ENCODE results near the gene PHLDA3.

Gene PHLDA3

GRCh38 chr1:201468844-201469644 is at the start of gene PHLDA3:
Gene PHLDA3 (minus strand): TSS chr1:201469188. CDS start chr1:201468786, 402 bp downstream.
- DNase-seq (ENCODE audit: low read depth) = no peak

DNA sequence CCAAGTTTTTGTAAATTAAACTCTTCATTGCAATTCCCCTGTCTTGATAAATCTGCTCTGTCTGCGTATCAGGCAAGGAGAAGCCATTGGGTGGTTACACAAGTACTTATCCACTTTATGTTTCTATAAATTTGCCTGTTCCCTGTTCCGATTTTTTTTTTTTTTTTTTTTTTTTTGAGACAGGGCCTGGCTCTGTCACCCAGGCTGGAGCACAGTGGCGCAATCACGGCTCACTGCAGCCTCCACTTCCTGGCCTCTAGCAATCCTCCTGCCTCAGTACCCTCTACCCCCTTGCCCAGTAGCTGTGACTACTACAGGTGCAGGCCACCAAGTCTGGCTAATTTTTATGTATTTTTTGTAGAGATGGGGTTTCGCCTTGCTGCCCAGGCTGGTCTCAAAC is 49.1 kb upstream of the PHLDA3 start:
- no peak for DNase-seq (ENCODE audit: low read depth)

- DNase-seq (ENCODE audit: low read depth) = no peak
Measured at GRCh38 chr1:201517631-201518030, 48.6 kb upstream of the PHLDA3 start.

DNA sequence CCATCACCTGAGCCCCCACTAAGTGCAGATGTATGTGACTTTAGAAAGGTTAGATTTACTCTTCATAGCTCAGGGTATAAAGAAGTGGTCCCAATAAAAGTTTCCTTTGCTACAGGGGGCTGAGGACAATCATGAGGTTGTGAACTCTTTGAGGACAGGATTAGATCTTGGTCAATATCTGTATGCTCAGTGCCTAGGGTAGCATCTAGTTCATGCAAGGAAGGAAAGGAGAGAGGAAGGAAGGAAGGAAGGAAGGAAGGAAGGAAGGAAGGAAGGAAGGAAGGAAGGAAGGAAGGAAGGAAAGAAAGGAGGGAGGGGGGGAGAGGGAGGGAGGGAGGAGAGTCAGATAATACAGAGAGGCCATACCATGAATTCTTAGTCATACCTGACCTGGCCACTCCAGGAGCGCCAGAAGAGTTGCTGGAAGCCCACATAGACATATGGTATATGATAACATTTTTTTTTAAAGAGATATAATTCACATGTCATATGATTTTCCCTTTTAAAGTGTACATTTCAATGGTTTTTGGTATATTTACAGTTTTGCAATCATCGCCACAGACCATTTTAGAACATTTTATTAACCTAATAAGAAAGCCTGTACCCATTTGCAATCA is 47.6 kb upstream of the PHLDA3 start:
- DNase-seq (ENCODE audit: low read depth) = no peak

DNA sequence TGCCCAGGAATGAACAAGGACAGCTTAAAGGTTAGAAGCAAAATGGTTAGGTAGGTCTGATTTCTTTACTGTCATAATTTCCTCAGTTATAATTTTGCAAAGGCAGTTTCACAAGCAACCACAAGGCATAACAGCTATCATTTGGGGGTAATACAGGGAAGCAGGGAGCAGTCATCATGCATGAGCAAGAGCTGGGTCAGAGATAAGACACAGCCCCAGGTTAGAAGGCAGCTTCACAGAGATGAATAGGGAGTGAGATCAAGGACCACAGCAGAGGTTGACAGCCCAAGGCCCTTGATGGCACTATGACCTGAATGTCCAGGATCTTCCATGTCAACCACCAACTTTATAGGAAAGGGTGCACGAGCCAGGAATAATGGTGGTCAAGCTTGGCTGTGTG is 46.9 kb upstream of the PHLDA3 start:
- no peak for DNase-seq (ENCODE audit: low read depth)

GRCh38 chr1:201515062-201515750 is 46.2 kb upstream of the PHLDA3 start:
- no peak for DNase-seq (ENCODE audit: low read depth)

DNA sequence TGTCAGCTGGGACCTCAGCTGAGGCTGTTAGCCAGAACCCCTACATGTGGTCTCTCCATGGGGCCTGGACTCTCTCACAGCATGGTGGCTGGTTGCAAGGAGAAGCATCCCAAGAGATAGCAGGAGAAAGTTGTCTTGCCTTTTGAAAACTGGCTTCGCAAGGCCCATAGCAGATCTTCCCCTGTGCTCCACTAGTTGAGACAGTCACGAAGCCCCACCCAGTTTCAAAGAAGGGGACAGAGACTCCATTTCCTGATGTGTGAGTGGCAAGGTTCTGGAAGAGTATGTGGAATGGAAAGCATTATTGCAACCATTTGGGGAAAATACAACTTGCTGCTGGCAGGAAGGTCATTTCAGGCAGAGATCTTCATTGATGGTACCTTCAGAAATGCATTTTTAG is 45.5 kb upstream of the PHLDA3 start:
- no peak for DNase-seq (ENCODE audit: low read depth)

DNA sequence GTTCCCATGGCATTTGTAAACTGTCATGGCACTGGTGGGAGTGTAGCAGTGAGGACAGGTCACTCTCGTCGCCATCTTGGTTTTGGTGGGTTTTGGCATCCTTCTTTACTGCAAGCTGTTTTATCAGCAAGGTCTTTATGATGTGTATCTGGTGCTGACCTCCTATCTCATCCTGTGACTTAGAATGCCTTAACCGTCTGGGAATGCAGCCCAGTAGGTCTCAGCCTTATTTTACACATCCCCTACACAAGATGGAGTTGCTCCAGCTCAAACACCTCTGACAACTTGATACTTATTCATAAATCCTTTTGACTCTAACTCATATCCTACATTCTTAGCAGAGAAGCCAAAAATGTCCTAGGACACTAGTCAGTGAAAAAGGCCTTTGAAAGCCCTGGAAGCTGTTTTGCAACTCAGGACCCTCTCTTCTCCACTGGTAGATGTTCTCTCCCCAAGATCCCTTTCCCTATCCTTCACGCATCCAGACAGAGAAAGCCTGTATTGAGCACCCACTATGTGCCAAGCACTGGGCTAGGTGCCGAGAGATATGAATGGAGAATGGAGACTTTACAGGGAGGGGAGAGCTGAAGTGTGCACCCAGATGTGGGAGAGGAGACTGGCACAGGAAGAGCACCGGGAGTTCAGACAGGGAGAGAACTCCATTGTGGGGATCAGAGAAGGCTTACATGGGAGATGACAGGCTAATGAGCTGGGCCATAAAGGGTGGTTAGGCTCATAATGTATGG is 44.7 kb upstream of the PHLDA3 start:
- DNase-seq (ENCODE audit: low read depth) = no peak

- no peak for DNase-seq (ENCODE audit: low read depth)
Measured at GRCh38 chr1:201511941-201512539, 43.1 kb upstream of the PHLDA3 start.

DNA sequence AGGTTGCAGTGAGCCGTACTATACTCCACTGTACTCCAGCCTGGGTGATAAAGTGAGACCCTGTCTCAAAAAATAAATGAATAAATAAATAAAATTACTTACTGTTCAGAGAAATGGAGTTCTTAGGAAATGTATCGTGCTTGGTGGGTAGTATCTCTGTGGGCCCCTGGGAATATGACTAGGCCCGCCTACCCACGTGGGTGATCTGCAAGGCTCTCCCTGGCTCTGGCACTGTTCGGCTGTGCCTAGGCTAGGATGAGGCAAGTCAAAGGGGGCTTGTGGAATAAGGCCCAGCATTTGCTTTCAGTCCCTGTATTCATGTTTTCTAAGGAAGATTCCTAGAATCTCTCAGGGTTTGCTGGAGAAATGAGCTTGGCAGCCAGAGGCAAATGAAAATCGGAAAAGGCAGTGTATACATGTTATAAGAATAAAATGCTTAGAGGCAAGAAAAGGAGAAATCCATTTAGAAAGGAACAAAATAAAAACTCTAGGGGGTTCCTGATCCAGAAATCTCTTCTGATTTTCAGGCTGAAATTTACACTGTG is 42.5 kb upstream of the PHLDA3 start:
- no peak for DNase-seq (ENCODE audit: low read depth)

GRCh38 chr1:201510734-201511133 is 41.7 kb upstream of the PHLDA3 start:
- DNase-seq (ENCODE audit: low read depth) = no peak

DNA sequence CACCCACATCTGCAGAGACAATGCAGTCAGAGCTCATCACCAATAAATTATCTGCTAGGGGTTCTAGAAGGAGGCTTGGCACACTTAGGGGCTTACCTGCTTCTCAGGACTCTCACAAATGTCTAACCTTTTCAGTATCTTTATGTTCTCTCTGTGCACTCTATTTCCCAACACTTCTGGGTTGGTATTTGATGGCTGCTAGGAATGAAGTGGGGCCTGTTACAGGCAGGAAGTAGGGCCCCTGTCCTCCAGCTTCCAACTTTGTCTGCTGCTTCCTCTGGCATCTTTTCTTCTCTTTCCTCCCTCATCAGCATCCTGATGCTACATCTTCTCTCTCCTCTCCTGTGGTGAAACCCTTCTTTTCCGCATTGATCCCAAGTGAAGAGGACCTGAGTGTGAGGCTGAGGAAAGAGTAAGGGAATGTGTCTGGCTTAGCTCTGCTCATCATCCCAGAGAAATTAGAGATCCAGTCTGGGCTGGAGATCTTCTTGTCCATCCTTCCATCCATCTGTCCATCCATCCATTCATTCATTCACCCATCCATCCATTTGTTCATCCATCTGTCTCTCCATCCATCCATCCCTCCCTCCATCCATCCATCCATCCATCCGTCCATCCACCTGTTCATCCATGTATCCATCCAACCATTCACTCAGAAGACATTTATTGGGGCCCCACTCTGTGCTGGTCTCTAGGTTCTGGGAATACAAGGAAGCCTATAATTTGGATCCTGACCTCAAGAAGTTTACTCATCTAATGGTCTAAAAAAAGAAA is 40.8 kb upstream of the PHLDA3 start:
- DNase-seq (ENCODE audit: low read depth) = no peak

DNA sequence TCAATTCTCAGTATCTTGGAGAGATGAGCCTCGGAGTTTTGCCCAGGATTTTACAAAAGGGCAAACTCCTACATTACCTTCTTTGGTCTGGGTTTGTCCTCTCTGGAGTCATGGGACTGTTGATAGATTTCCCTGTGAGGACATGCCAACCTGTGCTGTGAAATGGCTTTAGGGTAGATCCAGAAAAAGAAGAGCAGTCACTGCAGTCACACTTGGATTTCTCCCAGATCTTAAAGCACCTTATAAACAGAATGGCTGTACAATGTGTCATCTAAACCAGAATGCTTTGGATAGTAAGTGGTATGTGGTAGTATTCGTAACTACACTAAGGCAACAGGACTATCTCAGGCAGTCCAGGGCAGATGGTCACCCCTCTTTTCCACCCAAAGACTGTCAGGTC is 39.8 kb upstream of the PHLDA3 start:
- no peak for DNase-seq (ENCODE audit: low read depth)

DNA sequence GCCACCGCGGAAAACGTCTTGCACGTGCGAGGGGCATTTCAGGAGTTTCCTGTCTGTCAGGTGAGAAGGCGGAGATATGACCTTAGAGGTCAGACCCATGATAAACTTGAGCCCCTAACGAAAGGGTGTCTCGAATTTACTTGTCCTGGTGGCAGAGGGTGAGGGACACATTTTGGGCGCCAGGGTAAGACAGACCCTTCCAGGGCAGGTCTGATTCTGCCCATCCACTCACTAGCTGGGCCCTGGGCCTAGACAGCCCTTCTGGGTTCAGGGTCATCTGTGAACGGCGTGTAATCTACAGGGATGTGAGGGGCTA is 38.3 kb upstream of the PHLDA3 start:
- DNase-seq (ENCODE audit: low read depth) = no peak

GRCh38 chr1:201506557-201507359 is 37.8 kb upstream of the PHLDA3 start, which contains the start of gene CSRP1:
Gene CSRP1 (minus strand): TSS chr1:201507123. CDS start chr1:201496303, 10,820 bp downstream.
- peak; percentile 69 for DNase-seq (ENCODE audit: low read depth)

DNA sequence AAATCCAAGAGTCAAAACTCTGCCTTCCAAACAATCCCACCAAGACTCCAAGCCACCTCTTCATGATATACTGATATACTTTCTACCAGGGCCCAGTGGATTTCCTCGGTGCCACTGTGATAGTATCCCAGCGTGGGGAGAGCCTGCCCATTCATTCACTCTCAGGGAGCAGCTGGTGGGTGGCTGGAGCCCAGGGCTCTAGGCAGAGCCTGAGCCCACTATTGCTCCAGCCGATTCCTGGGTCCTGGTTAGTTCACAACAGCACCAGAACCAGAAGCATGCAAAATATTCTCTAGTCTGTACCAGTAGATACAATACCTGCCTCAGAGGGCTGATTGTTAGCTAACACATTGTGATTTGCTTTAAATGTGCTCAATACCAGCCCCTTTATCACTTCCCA is 37.1 kb upstream of the PHLDA3 start:
- DNase-seq (ENCODE audit: low read depth) = no peak

GRCh38 chr1:201505503-201505890 is 36.5 kb upstream of the PHLDA3 start:
- DNase-seq (ENCODE audit: low read depth) = no peak

- DNase-seq (ENCODE audit: low read depth) = no peak
Measured at GRCh38 chr1:201504799-201505502, 36.0 kb upstream of the PHLDA3 start.

- DNase-seq (ENCODE audit: low read depth) = no peak
Measured at GRCh38 chr1:201504179-201504631, 35.2 kb upstream of the PHLDA3 start.
